MCF 10A (cell line): Measurements from ENCODE around the gene COL26A1. TPM values are rescaled to one million over a fixed set of nuclear protein-coding genes. Genes with fewer than 3 reads are reported as not detected.
A peak's percentile ranks its signal among the peaks of the same experiment; 100 is the strongest.

Experiments used
- BruUV-seq: library from RNA; stranded (reverse); fragments of 400-500 nt; replicated peaks from 2 replicates; lab custom pipeline; 2021; lab: Mats Ljungman, UMichigan
- CTCF ChIA-PET: fragments of 300-600 bp; sonication (Branson Sonifier 250); formaldehyde crosslinking; extraction: SDS; loops from one replicate; lab custom pipeline; 2021; ENCODE audit warnings: antibody characterized with exemption, inconsistent platforms; lab: Yijun Ruan, JAX
- POLR2A ChIA-PET: fragments of 300-600, 350-650 bp; sonication (Branson Sonifier 250); formaldehyde crosslinking; extraction: SDS; loops from one replicate; lab custom pipeline; 2020; ENCODE audit warnings: antibody characterized with exemption, inconsistent platforms; lab: Yijun Ruan, JAX
- DNase-seq: peaks from one replicate; pipeline ENCODE4 v3.0.0-alpha.2; 2018; ENCODE audit not compliant: unreplicated experiment
- H3K27ac Mint-ChIP-seq: one replicate; pipeline ENCODE4 v1.8.0; 2022; ENCODE audit warnings: mild to moderate bottlenecking, low read depth, mixed read lengths; ENCODE audit not compliant: unreplicated experiment
- H3K27me3 Mint-ChIP-seq: one replicate; pipeline ENCODE4 v1.8.0; 2022; ENCODE audit warnings: mixed read lengths; ENCODE audit not compliant: insufficient read depth, unreplicated experiment
- H3K36me3 Mint-ChIP-seq: one replicate; pipeline ENCODE4 v1.8.0; 2022; ENCODE audit warnings: mild to moderate bottlenecking, moderate library complexity, mixed read lengths; ENCODE audit not compliant: insufficient read depth, unreplicated experiment
- H3K4me1 Mint-ChIP-seq: one replicate; pipeline ENCODE4 v1.8.0; 2022; ENCODE audit warnings: mixed read lengths; ENCODE audit not compliant: insufficient read depth, unreplicated experiment
- H3K4me3 Mint-ChIP-seq: one replicate; pipeline ENCODE4 v1.8.0; 2022; ENCODE audit warnings: mild to moderate bottlenecking, moderate library complexity, mixed read lengths; ENCODE audit not compliant: unreplicated experiment
- H3K9me3 Mint-ChIP-seq: one replicate; pipeline ENCODE4 v1.8.0; 2022; ENCODE audit warnings: mixed read lengths; ENCODE audit not compliant: unreplicated experiment
- CTCF ChIP-seq: fragments of 200-600 bp; IDR thresholded peaks from one replicate; pipeline ENCODE4 v1.8.0; 2022; ENCODE audit warnings: antibody characterized with exemption, mild to moderate bottlenecking; ENCODE audit not compliant: unreplicated experiment
- intact Hi-C: fragments of 100-400 bp; cut with micrococcal nuclease; formaldehyde crosslinking; loops from 2 replicates; pipeline ENCODE4 v1.14.1; 2022
- total RNA-seq: library from RNA; stranded (reverse); gene quantifications from 2 replicates; pipeline ENCODE4 v1.2.3, GENCODE V29; 2022

The COL26A1 gene
- total RNA-seq, 1 experiment from 2014 or later: not detected

GRCh38 chr7:101589052-101589451, 226.4 kb downstream of the COL26A1 start:
- BruUV-seq: no TSS peak
- Mint-ChIP-seq H3K27me3 (no peaks in the 10 kb centered on the region), H3K36me3 (peaks cover 12% of the 10 kb centered on the region), H3K27ac (no peak overlapping the region), H3K9me3 (peaks cover under 1% of the 10 kb centered on the region), H3K4me3 (no peak overlapping the region), H3K4me1 (no peaks in the 10 kb centered on the region)
- intact Hi-C loops: no loop called here
- POLR2A ChIA-PET: no interaction called here
- CTCF ChIA-PET: interaction anchor here (3.5 kb wide), 1 partner anchor 15 kb away, joined by 16 read pairs; no protein-coding TSS in a partner anchor
- no peak for TF ChIP-seq CTCF
- DNase-seq: no peak

GRCh38 chr7:101589976-101590662, 227.4 kb downstream of the COL26A1 start:
- peak; percentile 28 for DNase-seq
- Mint-ChIP-seq H3K4me1 (no peaks in the 10 kb centered on the region), H3K27me3 (no peaks in the 10 kb centered on the region), H3K36me3 (peaks cover 12% of the 10 kb centered on the region), H3K9me3 (no peaks in the 10 kb centered on the region), H3K27ac (no peak overlapping the region), H3K4me3 (no peak overlapping the region)
- no peak for TF ChIP-seq CTCF
- no TSS peak for BruUV-seq
- intact Hi-C loops: no loop called here
- ChIA-PET CTCF (interaction anchor here (3.5 kb wide), 1 partner anchor 13 kb away, joined by 16 read pairs; no protein-coding TSS in a partner anchor), POLR2A (no interaction called here)

DNA sequence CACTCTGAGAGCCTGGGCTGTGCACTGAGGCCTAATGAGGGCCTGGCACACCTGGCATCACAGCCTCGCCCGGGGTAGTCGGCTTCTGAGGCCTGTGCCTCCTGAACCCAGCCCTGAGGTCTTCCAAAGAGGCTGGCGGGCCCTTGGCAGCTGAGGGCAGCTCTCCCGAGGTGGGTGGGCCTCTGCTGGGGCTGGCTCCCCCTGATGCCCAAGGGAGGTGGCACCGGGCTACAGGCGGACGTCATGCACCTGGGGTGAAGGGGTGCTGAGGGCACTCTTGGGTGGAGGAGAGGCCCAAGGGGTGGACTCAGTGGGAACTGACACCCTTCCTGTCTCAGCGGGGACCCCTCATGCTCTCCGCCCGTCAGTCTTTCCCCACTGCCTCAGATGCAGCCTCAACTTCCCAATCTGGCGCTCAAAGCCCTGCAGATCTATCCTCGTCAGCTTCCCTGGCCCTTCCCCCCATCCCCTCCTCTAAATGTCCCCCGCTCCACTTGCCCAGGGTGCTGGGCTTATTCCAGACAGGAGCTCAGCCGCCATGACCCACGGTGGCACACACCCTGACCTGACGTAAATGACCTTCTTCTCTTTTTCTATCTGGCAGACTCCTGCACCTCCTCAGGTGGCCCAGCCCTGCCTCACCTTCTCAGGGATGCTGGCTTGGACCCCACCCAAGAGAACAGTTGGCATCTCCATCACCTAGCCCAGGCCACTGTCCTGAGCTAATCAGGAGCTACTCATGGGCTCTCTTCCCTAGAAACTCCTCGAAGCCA, 228.2 kb downstream of the COL26A1 start:
- CTCF ChIA-PET: interaction anchor here (3.5 kb wide), 1 partner anchor 13 kb away, joined by 16 read pairs; no protein-coding TSS in a partner anchor
- TF ChIP-seq CTCF: no peak
- no peaks in the 10 kb centered on the region for H3K27me3 Mint-ChIP-seq
- no peak for DNase-seq
- intact Hi-C loops: no loop called here
- H3K36me3 Mint-ChIP-seq: peaks cover 12% of the 10 kb centered on the region
- no peaks in the 10 kb centered on the region for H3K4me1 Mint-ChIP-seq
- H3K9me3 Mint-ChIP-seq: no peaks in the 10 kb centered on the region
- no peak overlapping the region for H3K4me3 Mint-ChIP-seq
- BruUV-seq: no TSS peak
- POLR2A ChIA-PET: no interaction called here
- H3K27ac Mint-ChIP-seq: no peak overlapping the region

GRCh38 chr7:101591504-101591903, 228.8 kb downstream of the COL26A1 start:
- peaks cover 12% of the 10 kb centered on the region for H3K36me3 Mint-ChIP-seq
- POLR2A ChIA-PET: no interaction called here
- no peak for DNase-seq
- intact Hi-C loops: no loop called here
- H3K4me1 Mint-ChIP-seq: no peaks in the 10 kb centered on the region
- no peak overlapping the region for H3K27ac Mint-ChIP-seq
- BruUV-seq: no TSS peak
- no peak for TF ChIP-seq CTCF
- no peak overlapping the region for H3K4me3 Mint-ChIP-seq
- no peaks in the 10 kb centered on the region for H3K9me3 Mint-ChIP-seq
- CTCF ChIA-PET: interaction anchor here (3.5 kb wide), 1 partner anchor 12 kb away, joined by 16 read pairs; no protein-coding TSS in a partner anchor
- no peaks in the 10 kb centered on the region for H3K27me3 Mint-ChIP-seq
